Adrenal gland (tissue), 5 donors: ENCODE results near the gene PTPRU.

Experiments used
- POLR2A ChIP-seq, 2 donors: fragments of 450-650 bp; IDR thresholded peaks; one replicate each; pipeline ENCODE4 v1.6.1; 2017; ENCODE audit warnings: antibody characterized with exemption in 2 of 2, mild to moderate bottlenecking in 2 of 2, moderate library complexity in 1 of 2
- TF ChIP-seq, protein P1 (sequence below), 6 experiments: fragments of 450-650 bp in 4 of 6; fragments of 200-600 bp in 2 of 6; sonication (generic) in 1 of 6; IDR thresholded peaks; 1 replicate in 5 of 6; 2 replicates in 1 of 6; pipeline versions ENCODE4 v1.5.1 to v1.8.0; 2016 to 2021; ENCODE audit warnings: antibody characterized with exemption in 6 of 6, mild to moderate bottlenecking in 2 of 6, moderate library complexity in 1 of 6
- donor health status: DM: no; HTN: no; CAD: no.

- TF ChIP-seq, protein P1, sequence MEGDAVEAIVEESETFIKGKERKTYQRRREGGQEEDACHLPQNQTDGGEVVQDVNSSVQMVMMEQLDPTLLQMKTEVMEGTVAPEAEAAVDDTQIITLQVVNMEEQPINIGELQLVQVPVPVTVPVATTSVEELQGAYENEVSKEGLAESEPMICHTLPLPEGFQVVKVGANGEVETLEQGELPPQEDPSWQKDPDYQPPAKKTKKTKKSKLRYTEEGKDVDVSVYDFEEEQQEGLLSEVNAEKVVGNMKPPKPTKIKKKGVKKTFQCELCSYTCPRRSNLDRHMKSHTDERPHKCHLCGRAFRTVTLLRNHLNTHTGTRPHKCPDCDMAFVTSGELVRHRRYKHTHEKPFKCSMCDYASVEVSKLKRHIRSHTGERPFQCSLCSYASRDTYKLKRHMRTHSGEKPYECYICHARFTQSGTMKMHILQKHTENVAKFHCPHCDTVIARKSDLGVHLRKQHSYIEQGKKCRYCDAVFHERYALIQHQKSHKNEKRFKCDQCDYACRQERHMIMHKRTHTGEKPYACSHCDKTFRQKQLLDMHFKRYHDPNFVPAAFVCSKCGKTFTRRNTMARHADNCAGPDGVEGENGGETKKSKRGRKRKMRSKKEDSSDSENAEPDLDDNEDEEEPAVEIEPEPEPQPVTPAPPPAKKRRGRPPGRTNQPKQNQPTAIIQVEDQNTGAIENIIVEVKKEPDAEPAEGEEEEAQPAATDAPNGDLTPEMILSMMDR (IDR thresholded peaks at IDR 0.05) = no peak
- TF ChIP-seq POLR2A (IDR thresholded peaks at IDR 0.05) = no peak
Measured at GRCh38 chr1:29253180-29253579, 16.9 kb downstream of the PTPRU start.
